HAP-1 (cell line): ENCODE data around the gene IDNK.
"Not testable (repeated sequence)": the region's sequence is repeated elsewhere in the genome, so short reads cannot be mapped to it uniquely, and the experiment has no call there.

Source experiments
- DNase-seq, 2 experiments: peaks; one replicate each; pipeline ENCODE4 v3.0.0-alpha.2; 2016 to 2020; ENCODE audit warnings: low spot score in 2 of 2
- H3K27me3 ChIP-seq: fragments of 250-450 bp; sonication (Bioruptor Pico); 2 replicates; pipeline ENCODE4 v1.5.1; 2020; ENCODE audit warnings: low read depth, mild to moderate bottlenecking, moderate library complexity
- H3K36me3 ChIP-seq: fragments of 250-450 bp; sonication (Bioruptor Pico); replicated peaks from 2 replicates; pipeline ENCODE4 v1.5.1; 2020; ENCODE audit warnings: mild to moderate bottlenecking
- H3K4me1 ChIP-seq: fragments of 250-450 bp; sonication (Bioruptor Pico); 2 replicates; pipeline ENCODE4 v1.5.1; 2020; ENCODE audit warnings: mild to moderate bottlenecking
- H3K4me3 ChIP-seq: fragments of 250-450 bp; sonication (Bioruptor Pico); 2 replicates; pipeline ENCODE4 v1.5.1; 2020; ENCODE audit warnings: mild to moderate bottlenecking, moderate library complexity
- H3K9me3 ChIP-seq: fragments of 250-450 bp; sonication (Bioruptor Pico); 2 replicates; pipeline ENCODE4 v1.5.1; 2020; ENCODE audit warnings: mild to moderate bottlenecking, moderate library complexity
- in situ Hi-C: fragments of 300-500 bp; cut with MboI; formaldehyde crosslinking; loops from 3 replicates; pipeline ENCODE4 v1.14.3; 2020; ENCODE audit warnings: low sequenced_read_pairs, inconsistent platforms, mixed read lengths

Gene IDNK

GRCh38 chr9:83622939-83623678, at the start of gene IDNK:
TSS of gene IDNK (plus strand) at chr9:83623143. CDS start at chr9:83623172, 29 bp downstream.
- no peaks in the 10 kb centered on the region for H3K27me3 ChIP-seq
- peak within 1 kb of the TSS; percentile 61 for H3K4me3 ChIP-seq
- peaks cover 3% of the 10 kb centered on the region for H3K4me1 ChIP-seq
- no peaks in the 10 kb centered on the region for H3K9me3 ChIP-seq
- in situ Hi-C loops = no loop called here
- H3K36me3 ChIP-seq = no peaks in the 10 kb centered on the region; the same call in 1 of the 2 replicates
- DNase-seq = peak; percentile 69 to 87

- 0 out of 2 replicates have a peak, but pooled peaks cover 2% of the 10 kb centered on the region for H3K9me3 ChIP-seq
- H3K4me3 ChIP-seq = no peak overlapping the region
- in situ Hi-C loops = no loop called here
- DNase-seq = no peak
- no peaks in the 10 kb centered on the region for H3K4me1 ChIP-seq
- no peaks in the 10 kb centered on the region for H3K36me3 ChIP-seq
- H3K27me3 ChIP-seq = no peaks in the 10 kb centered on the region
Observed at GRCh38 chr9:83574482-83574881, 48.5 kb upstream of the IDNK start.

DNA sequence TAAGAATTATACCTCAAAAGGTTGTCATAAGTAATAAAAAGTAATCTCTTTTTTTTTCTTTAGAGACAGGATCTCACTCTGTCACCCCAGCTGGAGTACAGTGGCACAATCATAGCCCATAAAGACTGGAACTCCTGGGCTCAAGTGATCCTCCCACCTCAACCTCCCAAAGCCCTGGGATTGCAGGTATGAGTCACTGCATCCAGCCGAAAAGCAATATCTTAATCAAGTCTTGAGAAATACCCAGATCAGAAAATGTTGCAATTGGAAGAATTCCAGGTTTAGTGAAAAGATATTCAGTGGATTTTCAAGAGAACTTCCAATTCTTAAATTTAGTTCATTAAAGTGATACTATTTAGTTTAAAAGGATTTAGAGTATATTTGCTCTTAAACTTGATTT, 40.9 kb upstream of the IDNK start:
- 0 out of 2 replicates have a peak, but pooled peaks cover 2% of the 10 kb centered on the region for H3K9me3 ChIP-seq
- H3K4me1 ChIP-seq = no peaks in the 10 kb centered on the region
- no peak for DNase-seq
- in situ Hi-C loops = no loop called here
- H3K27me3 ChIP-seq = no peaks in the 10 kb centered on the region
- H3K4me3 ChIP-seq = no peak overlapping the region
- H3K36me3 ChIP-seq = no peaks in the 10 kb centered on the region

DNA sequence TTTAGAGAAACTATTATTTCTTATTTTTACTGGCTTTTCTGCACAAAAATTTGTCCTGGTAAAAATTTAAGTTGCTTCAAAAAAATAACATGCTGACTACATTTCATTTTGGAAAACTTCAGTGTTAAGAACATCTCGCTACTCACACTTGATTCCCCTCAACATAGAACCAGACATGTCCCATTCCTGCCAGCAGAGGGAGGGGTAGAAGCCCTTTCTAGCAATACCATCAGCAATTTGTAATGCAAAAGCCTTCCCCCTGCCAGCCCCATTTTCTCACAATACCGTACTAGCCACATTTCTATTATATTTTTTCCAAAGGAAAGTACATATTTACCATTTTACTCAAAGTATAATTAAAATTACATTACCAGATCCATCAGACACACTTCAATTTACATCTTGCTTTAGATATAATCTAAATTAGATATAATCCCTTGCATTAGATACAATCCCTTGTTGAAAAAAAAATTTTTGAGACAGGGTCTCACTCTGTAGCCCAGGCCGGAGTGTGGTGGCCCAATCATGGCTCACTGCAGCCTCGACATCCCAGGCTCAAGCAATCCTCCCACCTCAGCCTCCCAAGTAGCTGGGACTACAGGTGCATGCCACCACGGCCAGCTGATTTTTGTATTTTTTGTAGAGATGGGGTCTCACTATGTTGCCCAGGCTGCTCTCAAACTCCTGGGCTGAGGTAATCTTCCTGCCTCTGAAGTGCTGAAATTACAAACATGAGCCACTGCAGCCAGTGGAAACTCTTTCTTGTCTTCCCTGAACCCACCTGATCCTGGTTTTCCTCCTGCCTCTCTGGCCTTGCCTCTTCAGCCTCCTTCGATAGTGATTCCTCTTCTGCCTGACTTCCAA, 39.6 kb upstream of the IDNK start:
- Histone ChIP-seq H3K36me3 (no peaks in the 10 kb centered on the region), H3K4me1 (no peaks in the 10 kb centered on the region), H3K27me3 (no peaks in the 10 kb centered on the region), H3K9me3 (0 out of 2 replicates have a peak, but pooled peaks cover 2% of the 10 kb centered on the region), H3K4me3 (no peak overlapping the region)
- in situ Hi-C loops = no loop called here
- DNase-seq = peak; percentile 67 to 79

- in situ Hi-C loops = no loop called here
- Histone ChIP-seq H3K4me3 (no peak overlapping the region), H3K9me3 (no peaks in the 10 kb centered on the region), H3K27me3 (no peaks in the 10 kb centered on the region), H3K36me3 (no peaks in the 10 kb centered on the region), H3K4me1 (no peaks in the 10 kb centered on the region)
- DNase-seq = no peak
Observed at GRCh38 chr9:83584995-83585394, 37.9 kb upstream of the IDNK start.

DNA sequence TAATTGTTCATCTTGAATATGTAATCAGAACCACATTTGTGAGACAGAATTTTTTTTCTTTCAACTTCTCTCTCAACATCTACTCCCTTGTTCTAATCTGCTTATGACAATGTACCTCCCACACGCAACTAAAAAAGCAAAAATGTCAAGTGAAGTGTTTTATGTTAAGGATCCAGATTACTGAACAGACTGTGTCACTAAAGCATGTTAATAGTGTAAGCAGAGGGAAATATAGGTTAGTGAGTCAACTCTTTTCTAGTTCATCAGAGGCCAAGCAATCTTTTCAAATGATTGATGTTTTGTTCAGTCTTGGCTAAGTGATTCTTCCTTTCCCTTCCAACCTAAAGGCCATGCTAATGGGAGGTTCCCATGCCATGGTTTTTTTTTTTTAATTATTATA, 34.7 kb upstream of the IDNK start:
- DNase-seq = no peak
- H3K9me3 ChIP-seq = no peaks in the 10 kb centered on the region
- no peaks in the 10 kb centered on the region for H3K4me1 ChIP-seq
- in situ Hi-C loops = no loop called here
- H3K36me3 ChIP-seq = no peaks in the 10 kb centered on the region
- no peak overlapping the region for H3K4me3 ChIP-seq
- no peaks in the 10 kb centered on the region for H3K27me3 ChIP-seq

DNA sequence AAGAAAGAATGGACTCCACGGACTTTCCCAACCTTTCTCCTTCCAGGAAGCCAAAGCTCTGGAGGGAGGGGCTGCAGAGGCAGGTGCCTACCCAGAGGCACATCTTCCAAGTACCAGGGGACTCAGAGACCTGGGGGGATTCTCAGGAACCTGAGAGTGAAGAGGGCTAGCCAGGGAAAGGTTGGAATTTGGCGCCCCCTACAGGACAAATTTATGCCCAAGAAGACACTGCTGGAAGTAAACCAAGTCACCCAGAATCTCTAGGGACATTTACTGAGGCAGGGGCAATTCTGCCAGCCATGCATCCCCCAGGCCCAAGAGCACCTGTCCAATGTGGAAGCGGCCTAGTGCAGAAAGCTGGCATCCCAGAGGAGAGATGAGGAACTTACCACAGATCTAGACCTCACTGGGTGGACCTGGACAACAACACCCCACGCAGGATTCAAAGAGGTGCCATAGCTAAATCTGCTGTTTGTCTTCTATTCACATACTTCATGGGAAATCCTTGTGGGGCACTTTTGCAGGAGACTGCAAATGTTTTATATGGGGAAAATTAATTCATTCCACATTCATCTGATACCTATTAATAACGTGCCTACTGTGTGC, 25.9 kb upstream of the IDNK start:
- peak; percentile 28 to 78 for DNase-seq
- no peaks in the 10 kb centered on the region for H3K4me1 ChIP-seq
- in situ Hi-C loops = no loop called here
- no peak overlapping the region for H3K4me3 ChIP-seq
- no peaks in the 10 kb centered on the region for H3K9me3 ChIP-seq
- no peaks in the 10 kb centered on the region for H3K27me3 ChIP-seq
- no peaks in the 10 kb centered on the region for H3K36me3 ChIP-seq

DNA sequence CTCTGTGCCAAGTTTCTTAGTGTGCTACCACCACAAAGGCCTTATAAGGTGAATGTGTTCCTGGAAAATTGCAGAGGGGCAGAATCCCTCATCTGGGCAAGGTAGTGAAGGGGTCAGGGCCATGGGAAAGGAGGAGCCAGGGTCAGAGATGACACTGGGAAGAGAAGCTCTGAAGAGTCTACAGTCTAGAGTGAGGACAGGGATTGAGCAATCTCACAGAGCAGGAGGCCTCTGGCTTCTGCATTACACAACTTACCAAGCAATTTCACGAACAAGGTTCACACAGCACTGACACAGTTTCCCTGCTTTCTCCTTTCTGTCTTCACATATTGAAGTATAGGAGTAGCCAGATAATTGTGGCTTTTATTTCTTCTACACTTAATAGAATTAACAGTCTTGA, 24.5 kb upstream of the IDNK start:
- in situ Hi-C loops = no loop called here

DNA sequence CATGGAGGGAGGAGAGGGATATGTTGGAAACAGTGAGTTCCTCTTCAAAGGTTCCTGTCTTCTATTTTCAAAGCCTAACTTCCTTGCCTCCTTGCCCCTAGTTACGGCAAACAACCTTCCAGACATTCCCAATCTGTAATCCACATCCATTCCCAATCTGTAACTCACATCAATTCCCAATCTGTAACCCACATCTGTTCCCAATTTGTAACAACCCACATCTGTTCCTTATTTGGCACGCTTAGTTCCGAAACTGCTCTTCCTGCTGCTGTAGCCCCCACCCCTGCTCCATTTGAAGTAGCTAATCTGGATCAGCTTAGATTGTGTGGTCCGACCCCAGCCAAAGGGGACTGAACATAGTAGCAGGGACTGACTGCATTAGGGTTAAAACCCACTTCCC, 23.9 kb upstream of the IDNK start:
- H3K27me3 ChIP-seq = no peaks in the 10 kb centered on the region

More for the DNA sequence above, 24.5 kb upstream of the IDNK start:
- Histone ChIP-seq H3K27me3 (no peaks in the 10 kb centered on the region), H3K36me3 (no peaks in the 10 kb centered on the region), H3K4me3 (no peak overlapping the region), H3K9me3 (no peaks in the 10 kb centered on the region), H3K4me1 (no peaks in the 10 kb centered on the region)
- DNase-seq = no peak

GRCh38 chr9:83601463-83601862, 21.5 kb upstream of the IDNK start:
- no peaks in the 10 kb centered on the region for H3K27me3 ChIP-seq
- no peaks in the 10 kb centered on the region for H3K9me3 ChIP-seq
- DNase-seq = no peak
- no peaks in the 10 kb centered on the region for H3K36me3 ChIP-seq
- no peak overlapping the region for H3K4me3 ChIP-seq
- in situ Hi-C loops = no loop called here
- H3K4me1 ChIP-seq = no peaks in the 10 kb centered on the region

More for the DNA sequence above, 23.9 kb upstream of the IDNK start:
- in situ Hi-C loops = no loop called here
- no peak for DNase-seq
- Histone ChIP-seq H3K4me3 (no peak overlapping the region), H3K4me1 (no peaks in the 10 kb centered on the region), H3K9me3 (no peaks in the 10 kb centered on the region), H3K36me3 (no peaks in the 10 kb centered on the region)

DNA sequence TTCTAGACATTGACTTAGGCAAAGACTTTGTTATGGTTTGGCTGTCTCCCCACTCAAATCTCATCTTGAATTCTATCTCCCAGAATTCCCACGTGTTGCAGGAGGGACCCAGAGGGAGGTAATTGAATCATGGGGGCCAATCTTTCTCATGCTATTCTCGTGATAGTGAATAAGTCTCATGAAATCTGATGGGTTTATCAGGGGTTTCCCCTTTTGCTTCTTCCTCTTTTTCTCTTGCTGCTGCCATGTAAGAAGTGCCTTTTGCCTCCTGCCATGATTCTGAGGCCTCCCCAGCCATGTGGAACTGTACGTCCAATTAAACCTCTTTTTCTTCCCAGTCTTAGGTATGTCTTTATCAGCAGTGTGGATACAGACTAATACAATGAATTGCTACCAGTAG, 15.3 kb upstream of the IDNK start:
- H3K27me3 ChIP-seq, H3K36me3 ChIP-seq, DNase-seq, H3K4me1 ChIP-seq, H3K4me3 ChIP-seq, in situ Hi-C loops, H3K9me3 ChIP-seq: not testable (repeated sequence)

DNA sequence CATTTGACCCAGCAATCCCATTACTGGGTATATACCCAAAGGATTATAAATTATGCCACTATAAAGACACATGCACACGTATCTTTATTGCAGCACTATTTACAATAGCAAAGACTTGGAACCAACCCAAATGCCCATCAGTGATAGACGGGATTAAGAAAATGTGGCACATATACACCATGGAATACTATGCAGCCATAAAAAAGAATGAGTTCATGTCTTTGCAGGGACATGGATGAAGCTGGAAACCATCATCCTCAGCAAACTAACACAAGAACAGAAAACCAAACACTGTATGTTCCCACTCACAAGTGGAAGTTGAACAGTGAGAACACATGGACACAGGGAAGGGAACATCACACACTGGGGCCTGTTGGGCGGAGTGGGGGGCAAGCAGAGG, 9.6 kb upstream of the IDNK start:
- H3K36me3 ChIP-seq, H3K9me3 ChIP-seq, DNase-seq, H3K27me3 ChIP-seq, in situ Hi-C loops, H3K4me1 ChIP-seq, H3K4me3 ChIP-seq: not testable (repeated sequence)

DNA sequence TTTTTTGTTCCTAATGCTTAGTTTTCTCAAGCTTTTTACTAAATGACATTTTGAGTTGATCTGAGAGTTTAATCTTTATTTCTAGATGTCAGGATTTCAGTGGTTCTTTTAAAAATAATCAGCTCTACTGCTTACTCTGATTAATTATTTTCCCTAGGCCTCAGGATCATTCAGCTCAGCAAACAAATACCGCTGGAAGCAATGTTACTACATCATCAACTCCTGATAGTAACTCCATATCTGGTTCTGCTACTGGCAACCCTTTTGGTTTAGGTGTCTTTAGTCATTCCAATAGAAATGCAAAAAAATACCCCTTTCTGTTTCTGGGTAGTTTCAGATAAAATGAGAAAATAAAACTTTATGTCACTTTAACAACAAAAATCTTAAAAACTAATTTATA, 5.6 kb upstream of the IDNK start:
- DNase-seq = no peak
- Histone ChIP-seq H3K4me3 (no peak overlapping the region), H3K36me3 (no peaks in the 10 kb centered on the region), H3K4me1 (peaks cover under 1% of the 10 kb centered on the region), H3K9me3 (no peaks in the 10 kb centered on the region), H3K27me3 (no peaks in the 10 kb centered on the region)
- in situ Hi-C loops = no loop called here
